Ovary (tissue), 9 donors: ENCODE measurements around the gene TMED4. TPM values are rescaled to one million over a fixed set of nuclear protein-coding genes. Genes with fewer than 3 reads are reported as not detected.
"Not testable (repeated sequence)": the region's sequence is repeated elsewhere in the genome, so short reads cannot be mapped to it uniquely, and the experiment has no call there.

Experiments used
- DNase-seq, 5 donors: peaks; one replicate each; pipeline ENCODE4 v3.0.0-alpha.2; 2019 to 2020
- H3K27ac ChIP-seq, 2 donors: fragments of 200-600 bp; one replicate each; pipeline versions ENCODE4 v1.5.1 to v1.8.0; 2019 to 2022
- H3K27me3 ChIP-seq: fragments of 200-600 bp; one replicate; pipeline ENCODE4 v1.8.0; 2022
- H3K36me3 ChIP-seq: fragments of 200-600 bp; sonication (generic); one replicate; pipeline ENCODE4 v1.5.1; 2019
- H3K4me1 ChIP-seq: one replicate; pipeline ENCODE4 v1.8.1; 2013; ENCODE audit warnings: mild to moderate bottlenecking, moderate library complexity; ENCODE audit not compliant: insufficient read depth
- H3K4me3 ChIP-seq: fragments of 200-600 bp; sonication (generic); one replicate; pipeline ENCODE4 v1.5.1; 2017
- H3K9me3 ChIP-seq, 2 donors: fragments of 200-600 bp in 1 of 2; sonication (generic) in 1 of 2; one replicate each; pipeline versions ENCODE4 v1.5.1 to v1.8.1; 2013 to 2019; ENCODE audit warnings: mild to moderate bottlenecking in 1 of 2, moderate library complexity in 1 of 2
- CTCF ChIP-seq, 3 donors: fragments of 450-650 bp in 2 of 3; fragments of 200-600 bp in 1 of 3; IDR thresholded peaks; one replicate each; pipeline versions ENCODE4 v1.5.1 to v1.8.0; 2016 to 2022; ENCODE audit warnings: antibody characterized with exemption in 3 of 3, mild to moderate bottlenecking in 1 of 3
- EP300 ChIP-seq: sonication (generic); formaldehyde crosslinking; IDR thresholded peaks from one replicate; pipeline ENCODE4 v1.6.1; 2017; ENCODE audit warnings: antibody characterized with exemption
- POLR2A ChIP-seq: fragments of 450-650 bp; IDR thresholded peaks from one replicate; pipeline ENCODE4 v1.6.1; 2017; ENCODE audit warnings: antibody characterized with exemption, mild to moderate bottlenecking, moderate library complexity
- WGBS, 3 donors: extraction: QIAGEN DNeasy Blood & Tissue Kit in 1 of 3; methylation state at CpG; one replicate each; pipeline versions ENCODE4 v1.1.5 to v1.1.7; 2013 to 2017; 5-methylcytosine and 5-hydroxymethylcytosine counted together
- intact Hi-C, 4 donors: fragments of 100-400 bp; cut with DNase I; formaldehyde crosslinking; loops; one replicate each; pipeline versions ENCODE4 v1.11.0 to v1.15.1; 2022 to 2023
- polyA plus RNA-seq, 2 donors: library from polyadenylated mRNA; stranded (reverse); fragments of 200-250 nt in 1 of 2; fragments of 350-450 nt in 1 of 2; fragmentation: Illumina TruSeq in 1 of 2; extraction: RNeasy Lipid Tissue Mini Kit (QIAGEN cat#74804) in 1 of 2; gene quantifications; one replicate each; pipeline ENCODE4 v1.2.3, GENCODE V29; 2013 to 2014
- total RNA-seq, 7 donors: library from RNA; depleted of rRNA in 2 of 7; stranded (reverse); fragments of >200 nt in 2 of 7; fragmentation: NEBNext Ultra II Directional in 3 of 7; extraction: Animal tissue kit (Norgen Biotek cat#: 25700) in 3 of 7; gene quantifications; one replicate each; pipeline versions ENCODE4 v1.1.0 to v1.2.4, GENCODE V29; 2016 to 2023
- donor health status: DM: no; HTN: no; CAD: no; lungs with moderate emphysema.
- donor health status: DM: no; HTN: no; CAD: no.
- donor health status: Bipolar disorder and iron deficiency.
- donor health status: DM: yes; HTN: yes; CAD: no.
- donor health status: DM: no; HTN: no; CAD: no.
- donor health status: DM: yes; HTN: yes; CAD: no.

TMED4 gene
- total and polyA plus RNA-seq, 9 donors = 74.9 to 155 (median 95.9) TPM

- Histone ChIP-seq H3K27me3 (no peaks in the 10 kb centered on the region), H3K9me3 (no peaks in the 10 kb centered on the region), H3K36me3 (no peaks in the 10 kb centered on the region), H3K4me1 (no peaks in the 10 kb centered on the region), H3K27ac (no peak overlapping the region), H3K4me3 (no peak overlapping the region)
- intact Hi-C loops = no loop called here
- no peak for DNase-seq
- TF ChIP-seq CTCF (IDR thresholded peaks at IDR 0.05) (no peak), EP300 (no peak), POLR2A (no peak)
- 82 to 90% (median 88%) methylated on average over 4 of the region's 4 CpGs for WGBS, 3 donors
These were observed 22.5 kb downstream of the TMED4 start for GRCh38 chr7:44559485-44559884.

- Histone ChIP-seq H3K36me3 (no peaks in the 10 kb centered on the region), H3K4me1 (no peaks in the 10 kb centered on the region), H3K27me3 (no peaks in the 10 kb centered on the region), H3K4me3 (no peak overlapping the region), H3K9me3 (no peaks in the 10 kb centered on the region), H3K27ac (no peak overlapping the region)
- TF ChIP-seq CTCF (IDR thresholded peaks at IDR 0.05) (no peak), EP300 (no peak), POLR2A (no peak)
- intact Hi-C loops = no loop called here
- WGBS, 3 donors = 83 to 86% (median 84%) methylated on average over 2 of the region's 2 CpGs
- DNase-seq = no peak
These were observed 24.5 kb downstream of the TMED4 start for GRCh38 chr7:44557485-44557884.

- Histone ChIP-seq H3K27me3 (no peaks in the 10 kb centered on the region), H3K4me3 (no peak overlapping the region), H3K4me1 (no peaks in the 10 kb centered on the region), H3K9me3 (no peaks in the 10 kb centered on the region), H3K27ac (no peak overlapping the region), H3K36me3 (no peaks in the 10 kb centered on the region)
- WGBS, 3 donors = 43 to 68% (median 43%) methylated on average over 2 of the region's 2 CpGs
- no peak for DNase-seq
- intact Hi-C loops = no loop called here
- no peak for TF ChIP-seq POLR2A
These were observed 26.7 kb downstream of the TMED4 start for GRCh38 chr7:44555350-44555749.

GRCh38 chr7:44552473-44553005 is 29.5 kb downstream of the TMED4 start:
- H3K4me1 ChIP-seq, H3K4me3 ChIP-seq, H3K27me3 ChIP-seq, H3K27ac ChIP-seq, DNase-seq, H3K36me3 ChIP-seq, H3K9me3 ChIP-seq, intact Hi-C loops: not testable (repeated sequence)
- WGBS, 3 donors = 45 to 73% (median 52%) methylated on average over 3 of the region's 3 CpGs

- no peaks in the 10 kb centered on the region for H3K36me3 ChIP-seq
- no peaks in the 10 kb centered on the region for H3K27me3 ChIP-seq
- no peaks in the 10 kb centered on the region for H3K9me3 ChIP-seq
- no peak overlapping the region for H3K27ac ChIP-seq
- 63 to 75% (median 71%) methylated on average over 3 of the region's 3 CpGs for WGBS, 3 donors
- no peak overlapping the region for H3K4me3 ChIP-seq
- intact Hi-C loops = no loop called here
- no peak for TF ChIP-seq EP300
- TF ChIP-seq CTCF (IDR thresholded peaks at IDR 0.05) = no peak
- TF ChIP-seq POLR2A = no peak
- H3K4me1 ChIP-seq = no peaks in the 10 kb centered on the region
- no peak for DNase-seq
These were observed 32.6 kb downstream of the TMED4 start for GRCh38 chr7:44549457-44549856.

- Histone ChIP-seq H3K27ac (no peak overlapping the region), H3K36me3 (no peaks in the 10 kb centered on the region), H3K4me3 (no peak overlapping the region), H3K27me3 (no peaks in the 10 kb centered on the region), H3K9me3 (no peaks in the 10 kb centered on the region), H3K4me1 (no peaks in the 10 kb centered on the region)
- TF ChIP-seq EP300 (no peak), POLR2A (no peak), CTCF (IDR thresholded peaks at IDR 0.05) (no peak)
- intact Hi-C loops = no loop called here
- 85 to 91% (median 88%) methylated on average over 3 of the region's 3 CpGs for WGBS, 3 donors
- no peak for DNase-seq
These were observed 33.1 kb downstream of the TMED4 start for GRCh38 chr7:44548893-44549292.
